ENCODE data around the gene C16orf92. TPM values are rescaled to one million over a fixed set of nuclear protein-coding genes. Genes with fewer than 3 reads are reported as not detected.

Gene C16orf92
- total RNA-seq, 1 experiment from 2014 or later: not detected

DNA sequence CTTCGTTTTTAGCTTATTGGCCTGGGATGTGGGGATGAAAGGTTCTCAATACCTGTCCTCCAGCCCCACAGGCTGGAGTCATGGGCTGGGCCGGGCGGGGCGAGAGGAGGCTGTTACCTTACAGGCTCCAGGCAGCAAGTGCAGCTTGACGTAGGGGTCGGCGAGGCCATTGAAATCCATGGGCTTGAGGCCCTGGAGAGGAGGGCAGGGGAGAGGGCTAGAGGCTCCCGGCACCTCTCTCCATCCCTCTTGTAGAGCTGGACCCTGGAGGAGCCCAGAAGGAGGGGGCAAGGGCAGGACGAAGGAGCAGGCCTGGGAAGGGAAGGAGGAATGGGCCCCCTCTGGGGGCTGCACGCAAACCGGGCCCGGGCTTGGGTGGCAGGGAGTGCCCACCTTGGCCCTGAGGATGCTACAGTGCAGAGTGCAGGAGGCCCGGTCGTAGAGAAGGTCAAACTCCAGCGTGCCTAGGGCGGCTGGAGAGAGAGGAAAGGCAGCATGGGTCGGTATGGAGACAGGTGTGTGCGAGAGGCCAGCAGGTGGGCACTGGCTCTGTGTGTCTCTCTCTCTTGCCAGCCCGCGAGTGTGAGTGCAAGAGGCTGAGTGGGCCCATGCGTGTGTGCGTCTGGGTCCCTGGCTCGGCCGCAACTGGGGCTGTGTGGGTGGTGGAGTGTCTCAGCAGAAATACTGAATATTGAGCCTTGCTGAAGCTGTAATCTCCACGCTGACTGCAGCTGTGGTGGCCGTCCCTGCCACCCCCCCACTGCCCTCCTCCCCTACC is 13.7 kb upstream of the C16orf92 start:
- peaks cover 0 to 4% of the 10 kb centered on the region in 2 experiments; a peak in 2 of 4 replicates for H3K36me3 ChIP-seq (ENCODE audit: control insufficient read depth in 1 of 2, insufficient read depth in 2 of 2, low read length in 2 of 2)
- no TSS peak for BruUV-seq (replicated peaks)
- no peaks in the 10 kb centered on the region for H3K79me2 ChIP-seq (ENCODE audit: insufficient read depth, low read length)
- intact Hi-C loops (cut with micrococcal nuclease): no loop called here
- H3K9me2 ChIP-seq (ENCODE audit: insufficient read depth): no peaks in the 10 kb centered on the region
- ATAC-seq (no peak), DNase-seq (ENCODE audit: low read depth, low spot score) (no peak)
- no peak overlapping the region for H3K27ac ChIP-seq (ENCODE audit: low read depth, low read length)
- H2AFZ ChIP-seq (ENCODE audit: low read depth, low read length, poor library complexity, severe bottlenecking): no peak overlapping the region
- no peaks in the 10 kb centered on the region for H4K20me1 ChIP-seq (ENCODE audit: insufficient read depth)
- no peak overlapping the region for H3K9ac ChIP-seq (ENCODE audit: low read length)
- ChIA-PET CTCF (no interaction called here), POLR2A (interaction anchor here (0.6 kb wide), 1 partner anchor 13 kb away, joined by 3 read pairs; no protein-coding TSS in a partner anchor), RAD21 (ENCODE audit: low non-redundant PET in 1 of 2, low total read pairs in 2 of 2, uncharacterized antibody in 2 of 2, unreplicated experiment in 2 of 2) (interaction anchor here in 1 of 2 experiments (0.6 kb wide), 1 partner anchor 158 kb away, joined by 3 read pairs; no protein-coding TSS in a partner anchor)
- TF ChIP-seq ZBTB33 (IDR thresholded peaks at IDR 0.05; ENCODE audit: extremely low read depth, insufficient replicate concordance, low read length) (no peak), POLR2AphosphoS5 (IDR thresholded peaks at IDR 0.05; ENCODE audit: low read depth, low read length) (no peak), ZFX (IDR thresholded peaks at IDR 0.05) (no peak), SRF (IDR thresholded peaks at IDR 0.05; ENCODE audit: low read depth) (no peak), EZH2 (IDR thresholded peaks at IDR 0.05) (no peak), SIN3A (IDR thresholded peaks at IDR 0.05; ENCODE audit: low read depth) (no peak)
- TF ChIP-seq, protein P1, sequence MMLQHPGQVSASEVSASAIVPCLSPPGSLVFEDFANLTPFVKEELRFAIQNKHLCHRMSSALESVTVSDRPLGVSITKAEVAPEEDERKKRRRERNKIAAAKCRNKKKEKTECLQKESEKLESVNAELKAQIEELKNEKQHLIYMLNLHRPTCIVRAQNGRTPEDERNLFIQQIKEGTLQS (IDR thresholded peaks at IDR 0.05): no peak
- no peak overlapping the region for H3K4me2 ChIP-seq (ENCODE audit: low read length)
- no peaks in the 10 kb centered on the region for H3K9me3 ChIP-seq (ENCODE audit: control insufficient read depth in 1 of 2, insufficient read depth in 1 of 2, low read depth in 1 of 2, low read length in 2 of 2)
- no peaks in the 10 kb centered on the region for H3K4me1 ChIP-seq (ENCODE audit: control insufficient read depth in 1 of 2, insufficient read depth in 2 of 2, low read length in 2 of 2)
- no peaks in the 10 kb centered on the region for H3K27me3 ChIP-seq (ENCODE audit: insufficient read depth, low read length)
- H3K4me3 ChIP-seq (replicated peaks in 1 of 2; ENCODE audit: low read depth in 1 of 2, low read length in 2 of 2): no peak overlapping the region
